ENCODE measurements around the gene GPBAR1. TPM values are rescaled to one million over a fixed set of nuclear protein-coding genes. Genes with fewer than 3 reads are reported as not detected.

Gene GPBAR1
- total and polyA plus RNA-seq, 4 donors = 0.42 to 2.7 (median 1.8) TPM

DNA sequence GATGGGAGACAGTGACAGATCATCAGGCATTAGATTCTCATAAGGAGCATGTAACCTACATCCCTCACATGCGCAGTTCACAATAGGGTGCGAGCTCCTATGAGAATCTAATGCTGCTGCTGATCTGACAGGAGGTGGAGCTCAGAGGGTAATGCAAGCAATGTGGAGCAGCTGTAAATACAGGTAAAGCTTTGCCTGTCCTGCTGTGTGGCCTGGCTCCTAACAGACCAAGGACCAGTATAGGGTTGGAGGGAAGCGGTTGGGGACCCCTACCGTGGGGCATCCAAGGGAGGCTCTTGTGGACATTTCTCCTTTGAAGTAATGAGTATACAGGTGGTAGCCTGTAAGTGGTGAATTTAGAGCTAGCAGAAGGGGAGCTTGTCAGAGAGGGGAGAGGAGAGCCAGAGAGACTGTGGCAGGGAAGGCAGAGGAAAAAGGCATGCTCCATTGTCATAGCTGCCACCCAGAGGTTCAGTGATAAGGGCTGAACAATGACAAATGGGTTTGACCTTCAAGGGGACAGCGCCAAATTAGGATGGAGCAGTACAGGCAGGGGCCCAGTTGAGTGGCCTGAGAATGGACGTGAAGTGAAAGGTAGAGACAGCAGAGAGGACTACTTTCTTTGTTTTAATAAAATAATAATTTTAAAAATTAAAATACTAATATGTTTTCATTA is 46.7 kb downstream of the GPBAR1 start:
- TF ChIP-seq RXRA (IDR thresholded peaks at IDR 0.05) = no peak
- no peak for TF ChIP-seq EGR1 (IDR thresholded peaks at IDR 0.05; ENCODE audit: low read depth in 2 of 2)
- TF ChIP-seq HNF4G (IDR thresholded peaks at IDR 0.05) = no peak
- no peak for TF ChIP-seq MAX (IDR thresholded peaks at IDR 0.05)
- TF ChIP-seq, protein P1, sequence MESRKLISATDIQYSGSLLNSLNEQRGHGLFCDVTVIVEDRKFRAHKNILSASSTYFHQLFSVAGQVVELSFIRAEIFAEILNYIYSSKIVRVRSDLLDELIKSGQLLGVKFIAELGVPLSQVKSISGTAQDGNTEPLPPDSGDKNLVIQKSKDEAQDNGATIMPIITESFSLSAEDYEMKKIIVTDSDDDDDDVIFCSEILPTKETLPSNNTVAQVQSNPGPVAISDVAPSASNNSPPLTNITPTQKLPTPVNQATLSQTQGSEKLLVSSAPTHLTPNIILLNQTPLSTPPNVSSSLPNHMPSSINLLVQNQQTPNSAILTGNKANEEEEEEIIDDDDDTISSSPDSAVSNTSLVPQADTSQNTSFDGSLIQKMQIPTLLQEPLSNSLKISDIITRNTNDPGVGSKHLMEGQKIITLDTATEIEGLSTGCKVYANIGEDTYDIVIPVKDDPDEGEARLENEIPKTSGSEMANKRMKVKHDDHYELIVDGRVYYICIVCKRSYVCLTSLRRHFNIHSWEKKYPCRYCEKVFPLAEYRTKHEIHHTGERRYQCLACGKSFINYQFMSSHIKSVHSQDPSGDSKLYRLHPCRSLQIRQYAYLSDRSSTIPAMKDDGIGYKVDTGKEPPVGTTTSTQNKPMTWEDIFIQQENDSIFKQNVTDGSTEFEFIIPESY (IDR thresholded peaks at IDR 0.05) = no peak
- no peak for TF ChIP-seq SP1 (IDR thresholded peaks at IDR 0.05)
- TF ChIP-seq JUND (IDR thresholded peaks at IDR 0.05) = no peak
- no peak for TF ChIP-seq FOXA1 (IDR thresholded peaks at IDR 0.05)
- no peak for TF ChIP-seq NR2F2 (IDR thresholded peaks at IDR 0.05)
- no peak for TF ChIP-seq HNF4A (conservative IDR thresholded peaks at IDR 0.05)
- no peak for TF ChIP-seq TAF1 (conservative IDR thresholded peaks at IDR 0.05)
- no peak for TF ChIP-seq GABPA (IDR thresholded peaks at IDR 0.05 in 1 of 2, conservative IDR thresholded peaks at IDR 0.05 in 1 of 2)
- TF ChIP-seq YY1 (IDR thresholded peaks at IDR 0.05) = no peak
- no peak for TF ChIP-seq ATF3 (IDR thresholded peaks at IDR 0.05)
- TF ChIP-seq, protein P2, sequence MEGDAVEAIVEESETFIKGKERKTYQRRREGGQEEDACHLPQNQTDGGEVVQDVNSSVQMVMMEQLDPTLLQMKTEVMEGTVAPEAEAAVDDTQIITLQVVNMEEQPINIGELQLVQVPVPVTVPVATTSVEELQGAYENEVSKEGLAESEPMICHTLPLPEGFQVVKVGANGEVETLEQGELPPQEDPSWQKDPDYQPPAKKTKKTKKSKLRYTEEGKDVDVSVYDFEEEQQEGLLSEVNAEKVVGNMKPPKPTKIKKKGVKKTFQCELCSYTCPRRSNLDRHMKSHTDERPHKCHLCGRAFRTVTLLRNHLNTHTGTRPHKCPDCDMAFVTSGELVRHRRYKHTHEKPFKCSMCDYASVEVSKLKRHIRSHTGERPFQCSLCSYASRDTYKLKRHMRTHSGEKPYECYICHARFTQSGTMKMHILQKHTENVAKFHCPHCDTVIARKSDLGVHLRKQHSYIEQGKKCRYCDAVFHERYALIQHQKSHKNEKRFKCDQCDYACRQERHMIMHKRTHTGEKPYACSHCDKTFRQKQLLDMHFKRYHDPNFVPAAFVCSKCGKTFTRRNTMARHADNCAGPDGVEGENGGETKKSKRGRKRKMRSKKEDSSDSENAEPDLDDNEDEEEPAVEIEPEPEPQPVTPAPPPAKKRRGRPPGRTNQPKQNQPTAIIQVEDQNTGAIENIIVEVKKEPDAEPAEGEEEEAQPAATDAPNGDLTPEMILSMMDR (IDR thresholded peaks at IDR 0.05; ENCODE audit: low read depth, low read length, missing input control) = no peak
- TF ChIP-seq RAD21 (IDR thresholded peaks at IDR 0.05) = no peak
- no peak for TF ChIP-seq FOXA2 (IDR thresholded peaks at IDR 0.05)
- TF ChIP-seq REST (IDR thresholded peaks at IDR 0.05) = no peak
- Histone ChIP-seq H3K27ac (ENCODE audit: low read depth in 1 of 2, low read length in 2 of 2) (no peak overlapping the region), H3K4me1 (ENCODE audit: control insufficient read depth in 4 of 4, insufficient read depth in 4 of 4, low read length in 3 of 4) (peaks cover 11 to 27% (median 21%) of the 10 kb centered on the region in 4 donors), H3K4me3 (ENCODE audit: low read depth in 1 of 3, low read length in 3 of 3) (no peak overlapping the region), H3K9me3 (ENCODE audit: control insufficient read depth in 4 of 4, low read length in 3 of 4) (no peaks in the 10 kb centered on the region), H3K27me3 (ENCODE audit: control insufficient read depth in 4 of 4, insufficient read depth in 4 of 4, low read length in 3 of 4) (no peaks in the 10 kb centered on the region), H3K36me3 (ENCODE audit: control insufficient read depth in 4 of 4, insufficient read depth in 3 of 4, low read depth in 1 of 4, low read length in 3 of 4) (no peaks in the 10 kb centered on the region), H3K9ac (ENCODE audit: low read depth in 1 of 2, low read length in 2 of 2) (no peak overlapping the region)
- 91% methylated on average over 6 of the region's 6 CpGs for WGBS
- DNase-seq (ENCODE audit: low spot score) = no peak

All from liver (tissue), 9 donors.